ENCODE data around the gene ZBTB20. TPM values are rescaled to one million over a fixed set of nuclear protein-coding genes. Genes with fewer than 3 reads are reported as not detected.

The ZBTB20 gene
- total and polyA plus RNA-seq, 7 donors = under 0.01 to 113 (median 58.6) TPM

- Histone ChIP-seq H3K36me3 (no peaks in the 10 kb centered on the region), H3K4me3 (no peak overlapping the region), H3K27me3 (no peaks in the 10 kb centered on the region), H3K4me1 (peaks cover 0 to 8% (median 4%) of the 10 kb centered on the region in 4 donors), H3K27ac (no peak overlapping the region), H3K9me3 (no peaks in the 10 kb centered on the region)
- no peak for DNase-seq
- WGBS, 2 donors = 90 to 91% methylated on average over 2 of the region's 2 CpGs
- no peak for TF ChIP-seq CTCF (IDR thresholded peaks at IDR 0.05)
- no peak for TF ChIP-seq POLR2A (IDR thresholded peaks at IDR 0.05)
- no peak for TF ChIP-seq POLR2AphosphoS5 (IDR thresholded peaks at IDR 0.05)
- no peak for TF ChIP-seq EP300 (IDR thresholded peaks at IDR 0.05)
- intact Hi-C loops (cut with DNase I) = no loop called here
These were observed 307.6 kb downstream of the ZBTB20 start for GRCh38 chr3:114839476-114839875.

GRCh38 chr3:114838025-114838424, 309.1 kb downstream of the ZBTB20 start:
- intact Hi-C loops (cut with DNase I) = no loop called here
- Histone ChIP-seq H3K27ac (no peak overlapping the region), H3K36me3 (no peaks in the 10 kb centered on the region), H3K27me3 (no peaks in the 10 kb centered on the region), H3K9me3 (no peaks in the 10 kb centered on the region), H3K4me3 (no peak overlapping the region), H3K4me1 (peaks cover 0 to 12% (median 5%) of the 10 kb centered on the region in 4 donors)
- TF ChIP-seq EP300 (IDR thresholded peaks at IDR 0.05) = no peak
- TF ChIP-seq CTCF (IDR thresholded peaks at IDR 0.05) = no peak
- no peak for TF ChIP-seq POLR2AphosphoS5 (IDR thresholded peaks at IDR 0.05)
- TF ChIP-seq POLR2A (IDR thresholded peaks at IDR 0.05) = no peak
- WGBS, 2 donors = 69 to 95% methylated on average over 2 of the region's 2 CpGs
- DNase-seq = no peak

- peaks cover 0 to 15% (median 6%) of the 10 kb centered on the region in 4 donors for H3K4me1 ChIP-seq
- no peaks in the 10 kb centered on the region for H3K9me3 ChIP-seq
- H3K27ac ChIP-seq = no peak overlapping the region
- no peaks in the 10 kb centered on the region for H3K36me3 ChIP-seq
- H3K27me3 ChIP-seq = no peaks in the 10 kb centered on the region
- H3K4me3 ChIP-seq = no peak overlapping the region
- no peak for DNase-seq
- no peak for TF ChIP-seq CTCF (IDR thresholded peaks at IDR 0.05)
- TF ChIP-seq EP300 (IDR thresholded peaks at IDR 0.05) = no peak
- TF ChIP-seq POLR2A (IDR thresholded peaks at IDR 0.05) = no peak
- TF ChIP-seq POLR2AphosphoS5 (IDR thresholded peaks at IDR 0.05) = no peak
- WGBS, 2 donors = 66 to 73% methylated on average over 7 of the region's 7 CpGs
- intact Hi-C loops (cut with DNase I) = no loop called here
These were observed 312.7 kb downstream of the ZBTB20 start for GRCh38 chr3:114834175-114834940.

GRCh38 chr3:114831861-114832260, 315.2 kb downstream of the ZBTB20 start:
- intact Hi-C loops (cut with DNase I) = no loop called here
- no peak for TF ChIP-seq EP300 (IDR thresholded peaks at IDR 0.05)
- no peak for TF ChIP-seq POLR2A (IDR thresholded peaks at IDR 0.05)
- no peak for TF ChIP-seq CTCF (IDR thresholded peaks at IDR 0.05)
- no peak for TF ChIP-seq POLR2AphosphoS5 (IDR thresholded peaks at IDR 0.05)
- H3K36me3 ChIP-seq = no peaks in the 10 kb centered on the region
- peaks cover 0 to 15% (median 6%) of the 10 kb centered on the region in 4 donors for H3K4me1 ChIP-seq
- no peak overlapping the region for H3K4me3 ChIP-seq
- DNase-seq = no peak
- H3K9me3 ChIP-seq = no peaks in the 10 kb centered on the region
- no peaks in the 10 kb centered on the region for H3K27me3 ChIP-seq
- WGBS, 2 donors = 24 to 76% methylated on average over 1 of the region's 1 CpG
- no peak overlapping the region for H3K27ac ChIP-seq
